Activated B cell treated with CpG ODN at 0.5 μM for 24 hours (primary cell): ENCODE data around the gene PAMR1. TPM values are rescaled to one million over a fixed set of nuclear protein-coding genes. Genes with fewer than 3 reads are reported as not detected.

Experiments used
- ATAC-seq: fragments of 200-7000 bp; cut with Tn5 transposase; one replicate; pipeline ENCODE4 v1.10.0; 2021; ENCODE audit warnings: low read depth, mild to moderate bottlenecking, moderate library complexity
- CTCF ChIA-PET: fragments of 350-600 bp; sonication (Branson Sonifier 250); formaldehyde crosslinking; loops from one replicate; lab custom pipeline; 2021; ENCODE audit warnings: antibody characterized with exemption; lab: Charles Lee
- POLR2A ChIA-PET: fragments of 350-600 bp; sonication (Branson Sonifier 250); formaldehyde crosslinking; loops from one replicate; lab custom pipeline; 2021; ENCODE audit warnings: antibody characterized with exemption; lab: Charles Lee
- DNase-seq: peaks from one replicate; pipeline ENCODE4 v3.0.0; 2022
- H3K27ac Mint-ChIP-seq: one replicate; pipeline ENCODE4 v1.8.0; 2020; ENCODE audit warnings: mixed read lengths
- H3K27me3 Mint-ChIP-seq: one replicate; pipeline ENCODE4 v1.8.0; 2021; ENCODE audit warnings: mixed read lengths
- H3K36me3 Mint-ChIP-seq: one replicate; pipeline ENCODE4 v1.8.0; 2021; ENCODE audit warnings: low read depth, mixed read lengths
- H3K4me1 Mint-ChIP-seq: one replicate; pipeline ENCODE4 v1.8.0; 2021; ENCODE audit warnings: mixed read lengths
- H3K4me3 Mint-ChIP-seq: one replicate; pipeline ENCODE4 v1.8.0; 2020; ENCODE audit warnings: mild to moderate bottlenecking, mixed read lengths
- H3K9me3 Mint-ChIP-seq: one replicate; pipeline ENCODE4 v1.8.0; 2020; ENCODE audit warnings: mixed read lengths
- CTCF ChIP-seq: fragments of 200-600 bp; IDR thresholded peaks from one replicate; pipeline ENCODE4 v1.8.0; 2022; ENCODE audit warnings: antibody characterized with exemption, mild to moderate bottlenecking
- intact Hi-C: fragments of 100-400 bp; cut with micrococcal nuclease; formaldehyde crosslinking; loops from one replicate; pipeline ENCODE4 v1.15.1; 2024
- total RNA-seq: library from RNA; stranded (reverse); gene quantifications from 2 replicates; pipeline ENCODE4 v1.2.3, GENCODE V29; 2022

Gene PAMR1
- total RNA-seq, 1 donor from 2014 or later: not detected

- Mint-ChIP-seq H3K36me3 (no peaks in the 10 kb centered on the region), H3K27me3 (peaks cover 2% of the 10 kb centered on the region), H3K27ac (no peak overlapping the region), H3K4me1 (peaks cover 3% of the 10 kb centered on the region), H3K9me3 (no peaks in the 10 kb centered on the region), H3K4me3 (no peak overlapping the region)
- CTCF ChIA-PET: no interaction called here
- intact Hi-C loops: no loop called here
- POLR2A ChIA-PET: no interaction called here
- ATAC-seq (no peak), DNase-seq (no peak)
- TF ChIP-seq CTCF: no peak
These were observed 18.1 kb upstream of the PAMR1 start for GRCh38 chr11:35543481-35543880.

- Mint-ChIP-seq H3K27ac (no peak overlapping the region), H3K9me3 (no peaks in the 10 kb centered on the region), H3K4me1 (peaks cover 3% of the 10 kb centered on the region), H3K27me3 (no peaks in the 10 kb centered on the region), H3K36me3 (no peaks in the 10 kb centered on the region), H3K4me3 (no peak overlapping the region)
- ChIA-PET POLR2A (no interaction called here), CTCF (no interaction called here)
- DNase-seq (no peak), ATAC-seq (no peak)
- intact Hi-C loops: no loop called here
- TF ChIP-seq CTCF: no peak
These were observed 16.4 kb upstream of the PAMR1 start for GRCh38 chr11:35541621-35542375.

GRCh38 chr11:35540526-35540925 lies 15.1 kb upstream of the PAMR1 start:
- no peaks in the 10 kb centered on the region for H3K27me3 Mint-ChIP-seq
- CTCF ChIA-PET: no interaction called here
- no peaks in the 10 kb centered on the region for H3K9me3 Mint-ChIP-seq
- no peaks in the 10 kb centered on the region for H3K36me3 Mint-ChIP-seq
- POLR2A ChIA-PET: no interaction called here
- DNase-seq: no peak
- no peak overlapping the region for H3K27ac Mint-ChIP-seq
- H3K4me1 Mint-ChIP-seq: no peaks in the 10 kb centered on the region
- intact Hi-C loops: no loop called here
- no peak for TF ChIP-seq CTCF
- ATAC-seq: no peak
- no peak overlapping the region for H3K4me3 Mint-ChIP-seq

- ATAC-seq (no peak), DNase-seq (no peak)
- H3K4me1 Mint-ChIP-seq: no peaks in the 10 kb centered on the region
- H3K27ac Mint-ChIP-seq: no peak overlapping the region
- no peaks in the 10 kb centered on the region for H3K27me3 Mint-ChIP-seq
- TF ChIP-seq CTCF: no peak
- intact Hi-C loops: loop anchor here (5.0 kb wide), 1 partner anchor 707 kb away; no protein-coding TSS in a partner anchor
- no peak overlapping the region for H3K4me3 Mint-ChIP-seq
- ChIA-PET CTCF (no interaction called here), POLR2A (no interaction called here)
- H3K9me3 Mint-ChIP-seq: no peaks in the 10 kb centered on the region
- no peaks in the 10 kb centered on the region for H3K36me3 Mint-ChIP-seq
These were observed 14.4 kb upstream of the PAMR1 start for GRCh38 chr11:35539781-35540281.

GRCh38 chr11:35539256-35539655 lies 13.8 kb upstream of the PAMR1 start:
- Mint-ChIP-seq H3K4me3 (no peak overlapping the region), H3K4me1 (no peaks in the 10 kb centered on the region), H3K27ac (no peak overlapping the region), H3K36me3 (no peaks in the 10 kb centered on the region), H3K27me3 (no peaks in the 10 kb centered on the region), H3K9me3 (no peaks in the 10 kb centered on the region)
- intact Hi-C loops: loop anchor here (5.0 kb wide), 1 partner anchor 708 kb away; no protein-coding TSS in a partner anchor
- DNase-seq (no peak), ATAC-seq (no peak)
- ChIA-PET CTCF (no interaction called here), POLR2A (no interaction called here)
- no peak for TF ChIP-seq CTCF
